Skeletal muscle satellite cell (primary cell): ENCODE measurements around the gene SFTPA2. TPM values are rescaled to one million over a fixed set of nuclear protein-coding genes. Genes with fewer than 3 reads are reported as not detected.
"Not testable (repeated sequence)": the region's sequence is repeated elsewhere in the genome, so short reads cannot be mapped to it uniquely, and the experiment has no call there.

Experiments used
- H3K27me3 ChIP-seq: 2 replicates; pipeline ENCODE4 v1.7.0; 2013; ENCODE audit warnings: low read length; ENCODE audit not compliant: control insufficient read depth, insufficient read depth
- H3K36me3 ChIP-seq: 2 replicates; pipeline ENCODE4 v1.7.0; 2013; ENCODE audit warnings: mild to moderate bottlenecking, control low read depth, low read length; ENCODE audit not compliant: insufficient read depth
- H3K4me1 ChIP-seq: 2 replicates; pipeline ENCODE4 v1.7.0; 2013; ENCODE audit warnings: low read length; ENCODE audit not compliant: control insufficient read depth, insufficient read depth
- H3K4me2 ChIP-seq: 2 replicates; pipeline ENCODE4 v1.7.0; 2013; ENCODE audit warnings: mild to moderate bottlenecking, low read length
- H3K4me3 ChIP-seq: 2 replicates; pipeline ENCODE4 v1.7.0; 2013; ENCODE audit warnings: low read length
- H3K9ac ChIP-seq: 2 replicates; pipeline ENCODE4 v1.7.0; 2013; ENCODE audit warnings: mild to moderate bottlenecking, low read depth, low read length, moderate library complexity
- H3K9me3 ChIP-seq: replicated peaks from 2 replicates; pipeline ENCODE4 v1.7.0; 2013; ENCODE audit warnings: mild to moderate bottlenecking, control low read depth, low read length
- total RNA-seq: library from RNA; depleted of rRNA; stranded (reverse); fragments of >200 nt; gene quantifications from 2 replicates; pipeline ENCODE4 v1.2.3, GENCODE V29; 2012; rRNA removed

SFTPA2 gene
- total RNA-seq = not detected in 2 replicates

DNA sequence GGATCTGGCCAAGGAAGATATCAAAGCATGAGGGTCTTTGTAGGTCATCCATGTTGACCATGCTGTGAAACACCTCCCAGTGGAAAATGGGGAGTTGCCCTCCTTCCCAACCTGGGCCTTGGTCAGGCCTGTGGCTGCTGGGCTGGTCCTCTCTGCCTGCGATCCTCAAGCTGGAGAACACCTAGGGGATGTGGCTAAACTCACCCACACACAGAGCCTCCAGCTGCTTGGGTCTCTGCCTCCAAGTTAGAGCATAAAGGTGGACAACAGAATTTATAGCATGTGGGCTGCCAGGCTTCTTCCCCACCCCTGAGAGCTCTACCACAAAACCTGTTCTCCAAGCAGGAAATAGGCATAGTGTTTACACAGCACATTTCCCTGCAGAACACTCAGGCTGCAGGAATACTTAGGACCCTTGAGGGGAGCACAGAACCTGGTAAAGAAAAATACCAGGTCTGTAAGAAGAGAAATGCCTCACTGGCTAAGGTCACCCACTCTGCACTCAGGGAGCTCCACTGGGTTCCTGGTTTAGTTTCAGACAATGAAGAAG lies at the start of gene SFTPA2:
Gene SFTPA2 (minus strand): TSS at position 248 of the 550 bp plus-strand sequence. CDS start 924 bp downstream, outside the sequence.
- Histone ChIP-seq H3K36me3 (no peaks in the 10 kb centered on the region), H3K9me3 (no peaks in the 10 kb centered on the region), H3K27me3 (peaks cover 46% of the 10 kb centered on the region), H3K4me1 (no peaks in the 10 kb centered on the region), H3K4me2 (no peak within 1 kb of the TSS), H3K9ac (no peak within 1 kb of the TSS), H3K4me3 (no peak within 1 kb of the TSS)

DNA sequence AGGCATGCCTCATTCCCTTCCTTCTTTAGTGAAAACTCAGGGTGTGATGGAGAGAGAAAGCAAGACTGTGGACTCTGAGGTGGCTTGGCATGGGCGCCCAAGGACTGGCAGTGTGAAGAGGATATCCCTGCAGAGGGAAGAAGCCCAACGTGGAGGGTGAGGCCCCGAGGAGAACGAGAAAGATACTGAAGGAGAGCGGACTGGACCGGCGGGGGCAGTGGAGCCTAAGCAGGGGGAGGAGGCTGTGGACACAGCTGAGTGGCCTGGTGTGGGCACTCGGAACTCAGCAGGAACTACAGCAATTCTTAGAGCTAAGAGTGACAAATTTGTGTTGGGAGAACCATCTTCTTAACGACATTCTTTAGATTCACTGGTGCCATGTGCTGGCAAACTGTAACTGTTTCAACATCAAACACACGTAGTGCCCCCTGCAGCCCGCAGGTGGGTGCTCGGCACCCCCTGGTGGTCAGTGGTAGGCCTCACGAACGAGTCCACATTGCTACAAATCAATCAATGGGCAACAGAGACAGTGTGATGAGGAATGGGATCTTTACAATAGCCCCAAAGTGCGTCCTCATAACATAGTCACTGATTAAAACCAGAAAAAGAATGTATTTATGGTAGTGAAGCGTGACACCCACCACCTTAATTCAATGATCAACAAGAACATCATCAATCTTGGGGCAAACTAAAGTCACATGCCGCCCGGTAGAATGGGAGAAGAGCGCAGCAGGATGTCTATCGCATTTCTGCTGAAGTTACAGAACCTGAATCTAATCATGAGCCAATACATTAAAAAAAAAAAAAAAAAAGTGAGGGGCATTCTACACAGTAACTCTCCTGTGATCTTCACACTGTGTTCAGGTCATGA lies 48.5 kb upstream of the SFTPA2 start:
- Histone ChIP-seq H3K27me3 (peaks cover 10% of the 10 kb centered on the region), H3K9ac (no peak overlapping the region), H3K4me2 (no peak overlapping the region), H3K36me3 (no peaks in the 10 kb centered on the region), H3K9me3 (no peaks in the 10 kb centered on the region), H3K4me3 (no peak overlapping the region), H3K4me1 (no peaks in the 10 kb centered on the region)

DNA sequence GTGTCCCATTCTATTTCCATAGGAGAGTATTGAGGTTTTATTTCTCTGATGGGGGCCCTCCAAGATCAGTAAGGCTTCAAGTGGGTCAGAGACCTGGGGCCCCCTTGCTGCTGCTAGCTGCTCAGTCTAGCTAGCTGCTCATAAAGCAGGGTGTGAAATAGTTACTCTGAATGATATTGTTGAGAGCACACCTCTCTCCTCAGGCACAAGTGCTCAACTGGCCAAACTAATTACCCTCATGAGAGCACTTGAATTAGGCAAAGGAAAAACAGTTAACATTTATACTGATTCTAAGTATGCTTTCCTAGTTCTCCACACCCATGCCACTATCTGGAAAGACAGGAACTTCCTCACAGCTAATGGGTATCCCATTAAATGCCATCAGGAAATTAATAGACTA lies 45.1 kb upstream of the SFTPA2 start:
- no peaks in the 10 kb centered on the region for H3K9me3 ChIP-seq
- no peak overlapping the region for H3K9ac ChIP-seq
- H3K4me2 ChIP-seq = no peak overlapping the region
- peaks cover 27% of the 10 kb centered on the region for H3K27me3 ChIP-seq
- no peak overlapping the region for H3K4me3 ChIP-seq
- no peaks in the 10 kb centered on the region for H3K36me3 ChIP-seq
- H3K4me1 ChIP-seq = no peaks in the 10 kb centered on the region

DNA sequence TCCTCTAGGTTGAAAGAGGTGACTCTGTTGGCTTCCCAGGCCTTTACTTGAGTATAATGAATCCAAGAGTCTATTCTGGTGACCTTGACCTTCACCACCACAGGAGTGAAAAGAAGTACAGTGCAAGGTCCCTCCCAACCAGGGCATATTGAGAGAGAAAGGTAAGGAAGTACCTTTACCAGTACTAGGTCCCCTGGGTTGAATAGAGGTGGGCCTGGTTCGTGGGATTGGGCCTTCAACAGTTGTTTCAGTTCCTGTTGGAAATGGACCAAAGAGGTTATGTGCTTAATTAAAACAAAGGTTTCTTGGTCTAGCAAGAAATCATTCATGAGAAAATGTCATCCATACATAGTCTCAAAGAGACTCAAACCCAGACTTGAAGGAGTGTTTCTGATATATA lies 44.1 kb upstream of the SFTPA2 start:
- Histone ChIP-seq H3K4me2 (no peak overlapping the region), H3K4me3 (no peak overlapping the region), H3K9ac (no peak overlapping the region), H3K36me3 (no peaks in the 10 kb centered on the region), H3K9me3 (no peaks in the 10 kb centered on the region), H3K4me1 (no peaks in the 10 kb centered on the region), H3K27me3 (peaks cover 27% of the 10 kb centered on the region)

DNA sequence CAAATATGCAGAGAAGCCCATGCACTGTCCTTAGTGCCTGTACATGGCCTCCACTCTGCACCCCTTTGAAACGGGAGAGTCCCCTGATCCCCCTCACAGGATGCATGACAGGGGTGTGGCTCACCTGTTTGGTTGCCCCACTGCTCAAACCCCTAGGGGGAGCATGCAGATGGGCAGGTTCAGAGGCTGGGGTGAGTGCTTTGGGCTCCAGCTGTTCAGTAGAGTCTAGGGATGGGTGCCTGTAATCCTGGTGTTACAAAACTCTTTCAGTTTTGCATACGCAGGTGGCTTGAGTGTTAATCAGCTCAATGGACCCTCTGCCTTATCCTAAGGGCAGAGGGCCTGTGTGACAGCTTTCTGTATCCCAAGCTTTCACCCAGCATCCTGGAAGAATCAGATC lies 42.7 kb upstream of the SFTPA2 start:
- Histone ChIP-seq H3K27me3 (peaks cover 36% of the 10 kb centered on the region), H3K36me3 (no peaks in the 10 kb centered on the region), H3K4me1 (no peaks in the 10 kb centered on the region), H3K9ac (no peak overlapping the region), H3K4me3 (no peak overlapping the region), H3K9me3 (no peaks in the 10 kb centered on the region), H3K4me2 (no peak overlapping the region)

DNA sequence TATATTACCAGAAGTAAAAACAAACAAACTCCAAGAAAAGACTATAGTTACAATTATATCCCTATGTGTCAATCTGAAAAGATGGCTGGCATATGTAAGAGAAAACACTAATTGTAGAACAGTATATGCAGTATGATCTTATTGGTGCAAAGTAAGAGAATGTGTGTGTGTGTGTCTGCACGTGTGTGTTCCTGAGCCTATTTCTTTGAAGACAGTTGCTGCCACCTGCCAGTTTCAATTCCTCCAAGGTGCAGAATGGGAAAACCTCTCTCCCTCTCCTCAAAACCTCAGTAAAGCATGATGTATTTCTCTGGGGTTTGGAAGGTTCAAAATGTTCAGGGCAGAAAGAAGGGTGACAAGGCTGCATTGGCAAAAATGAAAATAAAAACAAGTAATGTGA lies 41.7 kb upstream of the SFTPA2 start:
- H3K4me2 ChIP-seq = no peak overlapping the region
- peaks cover 37% of the 10 kb centered on the region for H3K27me3 ChIP-seq
- no peaks in the 10 kb centered on the region for H3K9me3 ChIP-seq
- H3K9ac ChIP-seq = no peak overlapping the region
- no peaks in the 10 kb centered on the region for H3K4me1 ChIP-seq
- no peaks in the 10 kb centered on the region for H3K36me3 ChIP-seq
- H3K4me3 ChIP-seq = no peak overlapping the region

DNA sequence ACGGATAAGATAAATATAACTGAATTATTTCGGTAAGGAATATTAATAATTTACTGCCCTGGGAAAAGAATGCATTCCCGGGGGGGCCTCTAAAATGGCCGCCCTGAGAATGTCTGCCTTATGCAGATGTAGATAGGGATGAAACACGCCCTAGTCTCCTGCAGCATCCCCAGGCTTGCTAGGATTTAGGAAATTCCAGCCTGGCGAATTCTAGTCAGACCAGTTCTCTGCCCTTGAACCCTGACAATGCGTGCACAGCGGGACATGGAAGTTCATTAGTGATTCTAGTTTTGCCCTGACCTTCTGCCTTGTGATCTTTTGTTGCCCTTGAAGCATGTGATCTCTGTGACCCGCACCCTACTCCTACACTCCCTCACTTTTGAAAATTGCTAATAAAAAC lies 39.4 kb upstream of the SFTPA2 start:
- not testable (repeated sequence) for H3K36me3 ChIP-seq, H3K4me1 ChIP-seq, H3K4me3 ChIP-seq, H3K9ac ChIP-seq, H3K9me3 ChIP-seq, H3K4me2 ChIP-seq
- peaks cover 39% of the 10 kb centered on the region for H3K27me3 ChIP-seq

DNA sequence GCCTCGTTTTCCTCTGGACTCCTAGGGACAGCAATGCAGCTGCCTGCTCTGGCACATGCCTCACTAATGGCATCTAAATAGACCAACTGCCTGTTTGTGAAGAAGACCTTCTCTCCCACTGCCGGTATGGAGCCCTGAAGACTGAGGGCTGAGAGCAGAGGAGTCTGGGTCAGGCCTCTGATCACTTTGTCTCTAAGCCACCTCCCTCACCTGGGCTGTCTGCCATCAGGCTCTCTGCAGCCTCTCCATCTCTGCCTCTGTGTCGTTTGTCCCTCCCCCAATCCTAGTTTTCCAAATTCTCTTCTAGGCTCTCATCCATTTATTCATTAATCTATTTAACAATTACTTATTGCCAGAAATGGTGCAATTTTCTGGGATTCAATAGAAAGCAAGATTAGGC lies 35.3 kb upstream of the SFTPA2 start:
- no peak overlapping the region for H3K4me2 ChIP-seq
- H3K4me1 ChIP-seq = no peaks in the 10 kb centered on the region
- peaks cover 22% of the 10 kb centered on the region for H3K27me3 ChIP-seq
- H3K9me3 ChIP-seq = no peaks in the 10 kb centered on the region
- no peak overlapping the region for H3K9ac ChIP-seq
- H3K36me3 ChIP-seq = no peaks in the 10 kb centered on the region
- no peak overlapping the region for H3K4me3 ChIP-seq

DNA sequence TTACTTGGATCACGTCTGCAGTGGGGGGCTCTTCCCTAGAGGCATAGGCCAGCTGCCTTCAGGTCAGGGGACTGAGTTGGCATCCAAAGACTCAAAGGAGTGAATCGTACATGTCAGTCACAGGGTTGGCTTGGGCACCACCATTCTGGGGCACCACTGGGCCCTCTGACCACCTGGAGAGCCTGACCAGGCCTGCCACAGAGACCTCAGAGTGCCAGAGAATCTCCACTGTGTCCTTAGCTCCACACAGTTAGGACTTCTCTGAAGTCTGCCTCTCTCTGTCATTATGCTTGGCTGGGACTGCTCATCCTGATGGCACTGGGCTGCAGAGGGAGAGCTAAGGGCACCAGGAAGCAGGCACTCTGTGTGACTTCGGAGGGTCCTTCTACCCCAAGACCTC lies 34.4 kb upstream of the SFTPA2 start:
- H3K4me3 ChIP-seq, H3K36me3 ChIP-seq, H3K4me2 ChIP-seq, H3K9ac ChIP-seq, H3K4me1 ChIP-seq, H3K9me3 ChIP-seq: not testable (repeated sequence)
- peaks cover 22% of the 10 kb centered on the region for H3K27me3 ChIP-seq

DNA sequence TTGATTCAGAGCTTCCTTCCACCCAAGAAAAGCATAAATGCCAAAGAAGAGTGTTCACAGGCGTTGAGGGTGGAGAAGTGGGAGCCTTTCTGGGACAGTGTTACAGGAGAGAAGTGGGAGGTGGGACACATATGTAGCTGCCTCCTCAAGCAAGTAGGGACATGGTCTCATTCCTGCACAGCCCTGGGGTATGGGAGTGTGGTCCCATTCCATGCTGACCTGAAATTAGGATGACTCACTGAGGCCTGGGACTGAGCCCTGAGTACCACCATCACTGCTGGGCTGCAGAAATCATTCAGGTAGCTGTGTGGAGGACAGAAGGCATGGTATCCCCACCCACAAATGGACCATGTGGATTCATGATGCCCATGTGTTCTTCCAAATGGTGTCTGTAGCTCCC lies 33.2 kb upstream of the SFTPA2 start:
- H3K27me3 ChIP-seq = peaks cover 26% of the 10 kb centered on the region
- H3K36me3 ChIP-seq = no peaks in the 10 kb centered on the region
- no peak overlapping the region for H3K4me3 ChIP-seq
- no peak overlapping the region for H3K4me2 ChIP-seq
- H3K9me3 ChIP-seq = no peaks in the 10 kb centered on the region
- H3K9ac ChIP-seq = no peak overlapping the region
- no peaks in the 10 kb centered on the region for H3K4me1 ChIP-seq

DNA sequence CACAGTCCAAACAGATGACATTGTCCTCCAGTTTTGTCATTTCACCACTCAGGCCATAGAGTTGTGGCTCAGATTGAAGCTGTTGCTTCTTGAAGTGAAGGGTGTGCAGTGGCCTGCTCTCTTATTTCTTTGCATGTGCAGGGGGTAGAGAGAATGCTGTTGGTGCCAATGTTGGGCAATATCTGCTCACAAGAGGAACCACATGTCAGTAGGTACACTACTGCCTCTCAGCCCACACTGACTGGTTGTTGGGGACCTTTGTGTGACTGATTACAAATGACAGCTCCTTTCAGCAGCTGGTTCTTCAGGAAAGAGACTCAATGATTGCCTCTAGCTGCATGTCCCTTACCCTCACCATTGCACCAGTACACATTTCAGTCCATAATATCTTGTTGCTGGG lies 28.6 kb upstream of the SFTPA2 start:
- Histone ChIP-seq H3K4me1 (no peaks in the 10 kb centered on the region), H3K9ac (no peak overlapping the region), H3K9me3 (no peaks in the 10 kb centered on the region), H3K36me3 (no peaks in the 10 kb centered on the region), H3K4me3 (no peak overlapping the region), H3K27me3 (peaks cover 20% of the 10 kb centered on the region), H3K4me2 (no peak overlapping the region)

DNA sequence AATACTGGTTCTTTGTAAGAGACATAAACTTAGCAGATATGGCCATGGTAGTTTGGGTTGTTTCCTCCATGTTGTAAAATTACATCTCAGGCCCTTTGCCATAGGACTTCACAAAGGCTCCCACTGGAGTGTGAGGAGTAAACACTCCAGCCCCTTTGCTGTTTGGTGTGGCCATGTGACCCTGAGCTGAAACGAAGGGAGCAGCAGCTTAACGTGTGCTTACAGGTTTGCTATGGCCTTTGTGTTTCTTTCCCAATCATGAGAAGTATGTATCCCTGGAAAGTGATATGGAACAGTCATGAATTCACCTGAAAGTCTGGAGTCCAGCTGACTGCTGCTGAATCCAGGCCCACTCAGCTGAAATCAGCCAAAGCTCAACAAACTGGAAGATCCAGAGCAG lies 26.7 kb upstream of the SFTPA2 start:
- no peak overlapping the region for H3K4me2 ChIP-seq
- no peaks in the 10 kb centered on the region for H3K4me1 ChIP-seq
- no peak overlapping the region for H3K4me3 ChIP-seq
- no peaks in the 10 kb centered on the region for H3K36me3 ChIP-seq
- no peak overlapping the region for H3K9ac ChIP-seq
- H3K27me3 ChIP-seq = peaks cover 22% of the 10 kb centered on the region
- H3K9me3 ChIP-seq = no peaks in the 10 kb centered on the region
